K562 (cell line): ENCODE measurements around the gene GNPAT. TPM values are rescaled to one million over a fixed set of nuclear protein-coding genes. Genes with fewer than 3 reads are reported as not detected.
A peak's percentile ranks its signal among the peaks of the same experiment; 100 is the strongest.

Experiments
- CUX1 ChIP-seq: fragments of 200-800 bp; sonication (Bioruptor generic); IDR thresholded peaks from 2 replicates; pipeline ENCODE4 v1.6.1; 2016; ENCODE audit warnings: missing genetic modification characterization, missing compliant biosample characterization
- ELK3 ChIP-seq: fragments of 450-650 bp; formaldehyde crosslinking; IDR thresholded peaks from 2 replicates; pipeline ENCODE4 v1.4.0; 2020; ENCODE audit warnings: mild to moderate bottlenecking
- HDAC2 ChIP-seq: fragments of 450-650 bp; IDR thresholded peaks from 2 replicates; pipeline ENCODE4 v1.6.1; 2016; ENCODE audit warnings: mild to moderate bottlenecking
- MAFF ChIP-seq: IDR thresholded peaks from 2 replicates; pipeline ENCODE4 v1.6.1; 2012; ENCODE audit warnings: low read length, improper control_type of control experiment
- MYBL2 ChIP-seq, 2 experiments: fragments of 450-650 bp in 1 of 2; sonication (generic) in 1 of 2; formaldehyde crosslinking in 1 of 2; IDR thresholded peaks; 2 replicates each; pipeline versions ENCODE4 v1.6.1 to v1.8.1; 2017 to 2022; ENCODE audit warnings: borderline replicate concordance in 1 of 2, inconsistent platforms in 1 of 2, low read depth in 1 of 2, mild to moderate bottlenecking in 1 of 2, missing genetic modification reagents in 1 of 2, moderate library complexity in 1 of 2
- NRF1 ChIP-seq, 2 experiments: fragments of 450-650 bp; IDR thresholded peaks in 1 of 2; conservative IDR thresholded peaks in 1 of 2; 2 replicates each; pipeline ENCODE4 v1.6.1; 2014; ENCODE audit warnings: mild to moderate bottlenecking in 2 of 2
- PKNOX1 ChIP-seq: fragments of 450-650 bp; IDR thresholded peaks from 2 replicates; pipeline ENCODE4 v1.6.1; 2016
- RCOR1 ChIP-seq, 2 experiments: IDR thresholded peaks; 2 replicates each; pipeline ENCODE4 v1.6.1; 2012; ENCODE audit warnings: low read depth in 2 of 2, low read length in 2 of 2, borderline replicate concordance in 1 of 2, improper control_type of control experiment in 1 of 2
- THAP7 ChIP-seq: fragments of 250-450 bp; sonication (Bioruptor Pico); IDR thresholded peaks from 2 replicates; pipeline ENCODE4 v1.5.0; 2021
- THRB ChIP-seq: fragments of 450-650 bp; formaldehyde crosslinking; conservative IDR thresholded peaks from 2 replicates; pipeline ENCODE4 v1.4.0; 2022; ENCODE audit warnings: mild to moderate bottlenecking, missing genetic modification characterization
- ZKSCAN3 ChIP-seq: fragments of 250-450 bp; sonication (Bioruptor Pico); IDR thresholded peaks from 2 replicates; pipeline ENCODE4 v1.4.0; 2020
- ZNF253 ChIP-seq: fragments of 250-450 bp; sonication (Bioruptor Pico); conservative IDR thresholded peaks from 2 replicates; pipeline ENCODE4 v1.6.1; 2021; ENCODE audit warnings: mild to moderate bottlenecking
- ZNF277 ChIP-seq: fragments of 250-450 bp; sonication (Bioruptor Pico); IDR thresholded peaks from 2 replicates; pipeline ENCODE4 v1.8.0; 2022; ENCODE audit warnings: inconsistent platforms, mild to moderate bottlenecking, moderate library complexity, borderline replicate concordance
- ZNF282 ChIP-seq: sonication (generic); formaldehyde crosslinking; IDR thresholded peaks from 2 replicates; pipeline ENCODE4 v1.8.1; 2023; ENCODE audit warnings: missing genetic modification reagents
- ZNF717 ChIP-seq: fragments of 250-450 bp; sonication (Bioruptor Pico); IDR thresholded peaks from 2 replicates; pipeline ENCODE4 v1.5.0; 2021
- polyA plus RNA-seq, 8 experiments: library from polyadenylated mRNA; depleted of rRNA in 4 of 8; stranded (reverse) in 5 of 8; unstranded in 3 of 8; fragments of >200 nt; fragmentation: Nextera tagmentation in 2 of 8; fragmentation: Illumina TruSeq in 1 of 8; extraction: Ambion mirVana in 2 of 8; extraction: Trizol in 1 of 8; gene quantifications; 2 replicates each; pipeline versions ENCODE4 v1.2.1 to v1.2.3, GENCODE V29; 2011 to 2014; ENCODE audit warnings: inconsistent platforms in 1 of 8, missing spikeins in 1 of 8
- total RNA-seq, 7 experiments: library from RNA; depleted of rRNA in 6 of 7; stranded (reverse); fragments of >200 nt in 6 of 7; fragmentation: Illumina TruSeq in 2 of 7; extraction: Trizol in 2 of 7; gene quantifications; 2 replicates each; pipeline versions ENCODE4 v1.2.1 to v1.2.3, GENCODE V29; 2011 to 2021; ENCODE audit warnings: low replicate concordance in 1 of 7

GNPAT gene
- total and polyA plus RNA-seq, 9 of the 15 experiments (the other 6 are each of a cell fraction or from before 2014, with no cell fraction given), result 32.1 to 68.8 (median 50.7) TPM

- TF ChIP-seq ELK3 (CRISPR knock-in tag) (no peak), ZNF717 (CRISPR knock-in tag) (no peak), THAP7 (CRISPR knock-in tag) (no peak), MAFF (no peak), CUX1 (no peak), HDAC2 (no peak), THRB (CRISPR knock-in tag) (peak; percentile 89), MYBL2 (IDR thresholded peaks at IDR 0.05; ENCODE audit: low read depth) (peak; percentile 25; the same call in 1 of the 2 replicates), MYBL2 (CRISPR knock-in tag; IDR thresholded peaks at IDR 0.05; ENCODE audit: borderline replicate concordance) (no peak), ZKSCAN3 (CRISPR knock-in tag) (no peak), RCOR1 (IDR thresholded peaks at IDR 0.05; ENCODE audit: borderline replicate concordance in 1 of 2, low read depth in 2 of 2, low read length in 2 of 2) (no peak), ZNF282 (CRISPR knock-in tag) (no peak), PKNOX1 (peak; percentile 68), ZNF277 (CRISPR knock-in tag) (no peak), NRF1 (conservative IDR thresholded peaks at IDR 0.05 in 1 of 2, IDR thresholded peaks at IDR 0.05 in 1 of 2) (no peak), ZNF253 (CRISPR knock-in tag) (no peak)
Measured at GRCh38 chr1:231215681-231216385, 25.2 kb upstream of the GNPAT start (continued).
